Stimulated activated CD8-positive, alpha-beta memory T cell treated with anti-CD3 and anti-CD28 coated beads, Interleukin-7, amount 100 ng/mL, for 24 hours (primary cell): ENCODE results near the gene SFT2D2.

ENCODE experiments used
- DNase-seq: peaks from one replicate; pipeline ENCODE4 v3.0.0-alpha.2; 2020; ENCODE audit warnings: low read depth

Gene SFT2D2

GRCh38 chr1:168265596-168265995, 39.8 kb downstream of the SFT2D2 start:
- DNase-seq: no peak

DNA sequence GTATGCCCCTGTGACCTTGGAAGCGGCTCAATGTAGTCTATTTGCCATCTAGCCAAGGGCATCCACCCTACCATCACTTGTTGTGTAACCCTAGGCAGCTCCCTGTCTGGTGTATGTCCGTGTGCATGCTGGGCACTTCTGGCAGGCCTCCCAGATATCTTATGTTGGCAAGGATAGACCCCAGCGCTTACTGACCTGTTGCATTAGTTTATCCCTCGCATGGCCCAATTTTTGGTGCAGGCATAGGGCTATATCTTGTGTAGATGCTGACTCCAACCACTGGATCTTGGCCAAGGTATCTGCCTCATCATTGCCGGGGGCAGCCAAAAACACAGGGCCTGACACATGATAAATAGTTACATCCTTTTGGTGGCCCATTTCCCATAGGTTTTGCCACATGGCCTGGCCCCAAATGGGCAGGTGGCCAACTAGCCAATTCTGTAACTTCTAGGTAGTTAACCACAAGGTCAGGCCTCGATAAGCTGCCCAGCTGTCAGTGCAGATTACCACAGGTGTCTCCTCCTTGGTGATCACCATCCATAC, 40.9 kb downstream of the SFT2D2 start:
- DNase-seq: no peak

- no peak for DNase-seq
Measured at GRCh38 chr1:168271636-168272035, 45.8 kb downstream of the SFT2D2 start.

DNA sequence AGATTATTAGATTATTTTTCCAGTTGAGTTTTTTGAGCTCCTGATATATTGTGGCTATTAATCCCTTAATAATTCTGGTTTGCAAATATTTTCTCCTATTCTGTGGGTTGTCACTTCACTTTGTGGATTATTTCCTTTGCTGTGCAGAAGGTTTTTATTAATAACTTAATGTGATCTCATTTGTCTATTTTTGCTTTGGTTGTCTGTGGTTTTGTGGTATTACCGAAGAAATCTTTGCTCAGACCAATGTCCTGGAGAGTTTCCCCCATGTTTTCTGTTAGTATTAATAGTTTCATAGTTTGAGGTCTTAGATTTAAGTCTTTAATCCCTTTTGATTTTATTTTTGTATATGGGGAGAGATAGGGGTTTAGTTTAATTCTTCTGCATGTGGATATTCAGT, 47.8 kb downstream of the SFT2D2 start:
- no peak for DNase-seq

- no peak for DNase-seq
Measured at GRCh38 chr1:168279253-168279652, 53.4 kb downstream of the SFT2D2 start.

DNA sequence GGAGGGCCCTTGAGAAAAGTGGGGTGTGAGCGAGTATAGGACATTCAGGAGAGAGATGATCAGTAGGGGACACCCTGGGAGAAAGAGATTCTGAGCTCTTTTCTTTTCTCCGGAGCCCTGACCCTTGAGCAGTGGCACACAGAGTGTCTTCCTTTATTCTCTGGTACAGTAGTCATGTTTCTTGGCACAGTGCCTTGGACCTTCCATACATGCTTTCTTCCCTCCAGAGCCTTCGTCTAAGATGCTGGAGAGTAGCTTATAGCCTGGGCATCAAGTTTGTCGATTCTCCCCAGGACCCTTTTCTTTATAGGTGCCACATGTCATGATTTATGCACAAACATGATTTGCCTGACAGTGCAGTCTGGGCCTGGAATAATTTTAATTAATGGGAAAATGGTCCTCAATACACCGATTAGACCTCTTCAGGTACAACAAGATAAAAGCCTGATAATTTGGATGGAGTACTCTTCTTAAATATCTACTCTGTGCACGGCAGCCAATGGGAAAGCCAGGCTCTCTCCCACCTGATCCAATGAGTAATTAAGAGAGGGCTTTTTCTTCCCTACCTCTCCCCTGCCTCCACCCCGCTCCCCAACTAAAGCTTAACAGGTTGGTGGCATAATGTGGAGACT, 54.6 kb downstream of the SFT2D2 start, which contains the start of gene TBX19:
Gene TBX19 (plus strand): TSS at position 582 of the 632 bp plus-strand sequence. CDS start 214 bp downstream, outside the sequence.
- DNase-seq: no peak

DNA sequence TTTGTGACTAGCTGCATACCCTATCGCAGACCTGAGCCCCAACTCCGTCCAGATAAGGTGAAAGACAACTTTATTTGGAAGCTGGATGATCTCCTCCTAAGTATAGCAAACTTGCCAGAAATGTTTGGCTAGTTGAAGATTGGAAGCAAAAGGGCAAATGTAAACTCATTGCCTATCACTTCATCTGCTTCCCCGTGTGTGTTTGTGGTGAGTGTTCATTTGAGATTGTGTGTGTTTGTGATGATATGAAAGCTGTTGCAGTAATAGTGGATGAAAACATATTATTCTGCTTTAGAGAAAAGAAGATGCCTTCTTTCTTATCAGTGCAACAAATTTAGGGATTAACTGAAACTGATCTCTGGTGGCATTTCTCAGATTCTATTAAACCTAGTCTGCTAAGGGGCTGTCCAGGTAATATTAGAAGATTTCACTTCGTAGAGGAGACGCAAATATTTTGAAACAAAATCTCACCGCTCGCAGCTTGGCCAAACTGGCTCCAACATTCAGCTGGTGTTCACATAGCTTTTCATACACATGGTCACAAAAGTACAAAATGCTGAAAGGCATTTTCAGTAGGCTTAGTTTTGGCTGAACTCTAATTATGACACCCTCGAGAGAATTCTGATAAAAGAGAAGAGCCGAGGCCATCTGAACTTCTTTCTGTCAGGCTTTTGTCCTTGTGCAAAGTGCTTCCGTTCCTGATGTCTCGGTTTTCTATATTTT, 56.0 kb downstream of the SFT2D2 start:
- DNase-seq: no peak

DNA sequence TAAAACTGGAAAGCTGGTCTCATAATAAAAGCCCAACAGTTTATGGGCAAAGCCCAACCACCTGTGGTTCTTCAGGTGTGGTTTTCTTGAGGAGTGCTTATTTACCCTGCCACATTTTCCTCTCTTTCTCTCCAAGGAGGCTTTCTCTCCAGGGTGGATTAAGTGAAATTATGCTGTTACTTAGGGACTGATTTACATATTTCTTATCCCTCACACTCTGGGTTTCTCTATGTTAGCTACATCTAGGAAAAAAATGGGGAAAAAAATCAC, 59.7 kb downstream of the SFT2D2 start:
- DNase-seq: no peak

DNA sequence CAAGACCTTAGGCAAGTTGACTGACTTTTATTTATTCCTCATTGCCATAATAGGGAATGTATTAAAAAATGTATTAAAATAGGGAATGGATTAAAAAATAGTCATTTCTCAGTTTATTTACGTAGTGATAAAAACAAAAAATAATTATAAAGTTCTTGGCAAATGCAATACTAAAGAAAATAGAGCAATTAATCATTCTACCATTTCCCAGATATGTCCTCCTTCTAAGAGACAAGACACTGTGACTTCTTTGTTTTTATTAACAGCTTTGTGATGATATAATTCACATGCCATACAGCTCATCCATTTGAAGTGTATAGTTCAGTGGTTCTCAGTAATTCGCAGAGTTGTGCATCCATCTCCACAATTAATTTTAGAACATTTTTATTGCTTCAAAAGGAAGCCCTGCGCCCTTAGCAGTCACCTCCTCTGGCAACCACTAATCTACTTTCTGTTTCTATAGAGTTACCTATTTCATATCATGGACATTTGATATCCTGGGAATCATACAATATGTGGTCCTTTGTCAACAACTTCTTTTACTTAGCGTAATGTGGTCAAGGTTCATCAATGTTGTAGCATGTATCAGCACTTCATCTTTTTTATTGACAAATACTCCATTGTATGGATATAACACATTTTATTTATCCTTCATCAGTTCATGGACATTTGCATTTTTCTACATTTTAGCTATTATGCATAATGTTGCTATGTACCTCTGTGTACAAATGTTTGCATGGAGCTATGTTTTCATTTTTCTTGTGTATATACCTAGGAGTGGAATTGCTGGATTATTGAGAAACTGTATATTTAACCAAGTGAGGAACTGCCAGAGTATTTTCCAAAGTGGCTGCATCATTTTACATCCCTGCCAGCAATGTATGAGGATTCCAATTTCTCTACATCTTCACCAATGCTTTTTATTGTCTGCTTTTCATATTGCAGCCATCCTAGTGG, 60.4 kb downstream of the SFT2D2 start:
- no peak for DNase-seq

GRCh38 chr1:168287237-168287664, 61.4 kb downstream of the SFT2D2 start:
- no peak for DNase-seq

- DNase-seq: no peak
Measured at GRCh38 chr1:168288311-168289052, 62.7 kb downstream of the SFT2D2 start.

- no peak for DNase-seq
Measured at GRCh38 chr1:168291222-168291837, 65.5 kb downstream of the SFT2D2 start.

DNA sequence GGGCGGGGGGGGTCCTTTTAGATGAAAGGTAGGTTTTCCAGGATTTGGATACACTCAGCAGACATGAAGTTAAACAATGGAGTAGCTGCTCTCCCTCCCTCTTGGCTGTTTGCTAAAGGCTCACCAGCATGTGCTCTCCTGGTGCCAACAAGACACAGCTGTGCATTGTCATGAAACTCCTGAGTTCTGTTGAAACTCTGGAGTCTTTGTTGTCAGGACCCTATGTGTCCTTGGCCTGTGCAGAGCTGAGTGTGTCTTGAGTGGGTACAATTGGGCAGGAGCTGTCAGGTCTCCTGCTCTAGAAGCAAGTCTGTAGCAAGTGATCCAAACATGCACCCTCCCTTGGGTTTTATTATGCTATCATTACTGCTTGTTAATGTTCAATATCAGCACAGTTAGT, 67.6 kb downstream of the SFT2D2 start:
- no peak for DNase-seq

DNA sequence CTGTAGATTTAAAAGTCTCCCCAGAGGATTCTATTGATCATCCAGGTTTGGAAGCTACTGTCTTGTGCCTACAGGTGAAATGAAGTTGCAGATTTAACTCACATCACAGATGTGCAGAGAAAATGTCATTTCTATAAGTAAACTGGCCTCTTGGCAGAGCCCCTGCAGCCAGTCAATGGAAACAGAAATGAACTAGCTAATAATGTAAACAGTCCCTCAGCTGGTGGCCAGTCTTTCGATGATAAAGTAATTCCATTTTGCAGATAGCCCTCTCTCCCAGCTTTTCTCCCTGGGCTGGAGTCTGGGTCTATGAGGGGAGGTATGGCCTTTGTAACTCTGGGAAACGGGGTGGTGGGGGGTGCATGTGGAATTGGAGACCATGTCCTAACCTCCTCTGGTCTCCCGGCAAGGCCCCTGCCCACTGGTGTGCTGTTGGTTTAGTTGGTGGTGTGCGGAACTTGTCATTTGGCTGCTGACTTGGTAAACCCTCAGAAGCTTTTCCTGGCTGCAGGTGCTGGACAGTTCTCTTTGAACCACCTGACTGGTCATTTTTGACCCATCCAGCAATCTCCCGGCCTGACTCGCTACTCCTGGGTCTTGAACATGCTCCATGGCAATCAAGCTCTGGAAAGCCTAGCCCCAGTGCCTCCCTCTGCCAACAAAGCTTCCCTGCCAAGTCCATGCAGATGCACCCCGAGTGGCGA, 69.8 kb downstream of the SFT2D2 start:
- no peak for DNase-seq

GRCh38 chr1:168297019-168297730, 71.4 kb downstream of the SFT2D2 start:
- DNase-seq: no peak

DNA sequence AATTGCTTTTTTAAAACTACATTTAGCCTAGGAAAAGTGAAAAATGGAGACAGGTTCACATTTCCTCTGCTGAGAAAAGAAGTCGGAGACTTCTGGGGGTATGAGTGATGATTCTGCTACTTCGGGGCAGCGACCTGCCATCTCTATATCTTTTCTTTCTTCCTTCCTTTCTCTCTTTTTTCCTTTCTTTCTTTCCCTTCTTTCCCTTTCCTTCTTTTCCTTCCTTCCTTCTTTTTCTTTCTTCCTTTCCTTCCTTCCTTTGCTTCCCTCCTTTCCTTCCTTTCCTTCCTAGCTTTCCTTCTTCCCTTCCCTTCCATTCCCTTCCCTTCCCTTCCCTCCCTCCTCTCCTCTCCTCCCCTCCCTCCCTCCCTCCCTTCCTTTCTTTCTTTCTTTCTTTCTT, 72.6 kb downstream of the SFT2D2 start:
- no peak for DNase-seq

GRCh38 chr1:168300626-168301025, 74.8 kb downstream of the SFT2D2 start:
- no peak for DNase-seq

GRCh38 chr1:168301664-168302320, 76.0 kb downstream of the SFT2D2 start:
- no peak for DNase-seq
